GM19035 (cell line): Measurements from ENCODE around the gene MYCBPAP.

Experiments
- ATAC-seq: cut with Tn5 transposase; IDR thresholded peaks from one replicate; pipeline ENCODE4 v1.9.1; 2021; ENCODE audit not compliant: unreplicated experiment

Gene MYCBPAP

DNA sequence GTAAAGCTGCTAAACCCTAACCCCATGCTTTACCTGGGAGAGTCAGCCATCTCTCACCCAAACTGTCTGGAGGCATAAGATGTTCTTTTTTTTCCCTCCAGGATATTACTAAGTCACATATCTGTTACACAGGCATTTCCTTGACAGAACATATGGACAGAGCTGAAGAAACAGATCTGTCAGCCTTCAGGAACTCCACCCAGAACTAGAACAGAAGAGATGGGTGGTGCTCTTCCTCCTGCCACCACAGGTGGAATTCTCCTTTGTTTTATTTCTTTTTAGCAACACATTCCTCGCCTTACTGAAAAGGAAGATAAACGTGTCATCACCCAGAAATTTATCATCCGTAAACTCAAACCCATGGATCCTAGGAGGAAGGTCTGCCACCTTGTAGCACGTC is 8.8 kb downstream of the MYCBPAP start:
- no peak for ATAC-seq

DNA sequence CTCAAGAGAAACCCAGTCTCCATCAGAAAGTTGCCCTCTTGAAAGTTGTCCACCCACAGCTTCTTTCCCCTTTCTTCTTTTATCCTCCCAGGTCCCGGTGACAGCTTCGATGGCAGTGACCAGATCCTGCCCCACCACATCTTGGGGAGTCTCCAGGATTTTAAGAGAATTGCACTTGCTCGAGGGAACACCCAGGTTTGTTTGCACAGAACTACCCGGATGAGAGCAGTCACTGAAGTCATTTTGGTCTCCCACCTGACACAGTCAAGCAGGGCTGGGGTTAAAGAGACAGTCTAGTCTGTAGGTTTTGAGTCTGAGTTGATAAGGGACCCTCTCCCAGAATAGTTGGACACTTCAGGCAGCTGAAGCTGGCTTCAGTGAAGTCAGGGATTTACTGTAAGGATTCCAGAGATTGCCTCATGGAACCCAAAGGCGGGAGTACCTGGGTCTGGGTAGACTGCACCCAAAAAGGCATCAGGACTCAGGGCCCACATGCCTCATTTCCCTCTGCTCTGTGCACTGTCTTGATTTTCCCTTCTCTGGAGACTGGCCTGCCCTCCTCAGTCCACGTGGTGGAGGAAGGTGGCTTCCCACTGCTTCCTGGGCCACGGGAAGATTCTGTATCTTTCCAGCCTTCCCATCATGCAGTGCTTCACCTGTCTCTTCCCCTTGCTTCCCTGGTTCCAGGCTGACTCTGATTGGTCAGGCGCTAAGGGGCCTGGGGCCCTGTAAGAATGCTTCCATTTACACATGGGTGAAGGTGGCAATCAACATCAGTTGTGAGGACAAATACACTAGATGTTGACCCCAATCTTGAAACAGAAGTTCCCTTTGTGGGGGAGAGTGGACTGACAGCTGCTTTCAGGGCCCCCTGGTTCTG is 9.5 kb downstream of the MYCBPAP start:
- no peak for ATAC-seq

DNA sequence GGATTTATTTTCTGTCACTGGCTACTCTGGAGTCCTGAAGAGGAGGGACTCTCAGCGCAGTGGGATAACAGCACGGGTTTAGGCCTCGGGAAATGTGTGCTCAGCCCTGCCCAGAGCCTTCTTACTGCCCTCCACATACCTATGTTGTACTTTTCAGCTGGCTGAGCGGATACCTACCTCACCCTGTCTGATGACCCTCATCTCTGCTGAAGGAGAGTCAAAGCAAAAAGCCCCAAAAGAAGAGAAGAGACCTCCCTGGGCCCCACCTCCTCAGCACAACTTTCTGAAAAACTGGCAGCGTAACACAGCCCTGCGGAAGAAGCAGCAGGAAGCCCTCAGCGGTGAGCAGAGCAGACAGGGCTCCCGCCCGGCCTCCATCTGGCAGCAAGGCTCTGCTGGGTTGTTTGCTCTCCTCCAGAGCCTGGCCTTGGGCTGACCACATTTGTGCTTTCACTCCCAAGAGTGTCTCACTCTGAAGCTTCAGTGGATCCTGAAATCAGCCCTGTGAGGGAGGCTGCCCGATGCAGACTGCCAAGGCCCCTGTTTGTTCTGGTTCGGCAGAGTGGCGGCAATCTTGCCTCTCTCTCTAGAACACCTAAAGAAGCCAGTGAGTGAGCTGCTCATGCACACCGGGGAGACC is 10.3 kb downstream of the MYCBPAP start:
- ATAC-seq = no peak

DNA sequence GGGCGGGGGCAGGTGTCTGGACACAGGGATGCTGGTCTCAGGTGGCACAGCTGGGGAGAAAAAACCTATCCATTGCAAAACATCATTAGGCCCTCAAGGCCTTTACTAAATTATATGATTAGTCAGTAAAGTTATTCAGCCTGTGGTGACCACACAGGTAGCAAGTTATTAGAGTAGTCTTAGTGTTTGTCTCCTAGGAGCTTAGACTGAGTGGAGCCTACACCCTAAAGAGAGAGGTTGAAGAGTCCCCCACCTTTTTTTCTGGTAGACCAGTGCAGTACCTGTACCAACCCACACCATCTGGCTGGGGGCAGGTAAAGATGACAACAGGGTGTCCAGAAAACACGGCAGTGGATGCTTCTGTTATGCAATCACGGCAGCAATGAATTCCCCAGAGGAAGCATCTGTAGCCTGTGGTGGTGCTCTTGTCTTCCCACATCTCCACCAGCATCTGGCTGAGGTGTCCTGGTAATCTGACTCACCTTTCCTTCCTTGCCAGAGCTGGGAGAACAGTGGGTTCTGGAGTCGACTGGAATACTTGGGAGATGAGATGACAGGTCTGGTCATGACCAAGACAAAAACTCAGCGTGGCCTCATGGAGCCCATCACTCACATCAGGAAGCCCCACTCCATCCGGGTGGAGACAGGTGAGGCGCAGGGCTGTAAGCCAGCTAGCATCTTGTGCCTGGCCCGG is 11.0 kb downstream of the MYCBPAP start:
- no peak for ATAC-seq

DNA sequence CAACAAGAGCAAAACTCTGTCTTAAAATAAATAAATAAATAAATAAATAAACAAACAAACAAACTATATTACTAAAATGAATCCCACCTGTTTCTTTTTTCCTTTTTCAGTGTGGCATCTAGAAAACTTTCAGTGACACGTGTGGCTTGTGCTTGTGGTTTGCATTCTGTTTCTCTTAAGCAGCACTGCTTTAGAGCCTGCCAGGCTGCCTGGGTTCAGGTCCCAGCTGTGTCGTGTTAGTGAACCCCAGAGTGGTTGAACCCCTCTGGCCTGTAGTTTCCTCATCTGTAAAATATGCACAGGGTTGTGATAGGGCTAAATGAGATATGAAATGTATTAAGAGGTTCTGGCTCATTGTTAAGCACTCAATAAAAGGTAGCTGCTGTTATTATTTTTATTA is 12.2 kb downstream of the MYCBPAP start:
- no peak for ATAC-seq

DNA sequence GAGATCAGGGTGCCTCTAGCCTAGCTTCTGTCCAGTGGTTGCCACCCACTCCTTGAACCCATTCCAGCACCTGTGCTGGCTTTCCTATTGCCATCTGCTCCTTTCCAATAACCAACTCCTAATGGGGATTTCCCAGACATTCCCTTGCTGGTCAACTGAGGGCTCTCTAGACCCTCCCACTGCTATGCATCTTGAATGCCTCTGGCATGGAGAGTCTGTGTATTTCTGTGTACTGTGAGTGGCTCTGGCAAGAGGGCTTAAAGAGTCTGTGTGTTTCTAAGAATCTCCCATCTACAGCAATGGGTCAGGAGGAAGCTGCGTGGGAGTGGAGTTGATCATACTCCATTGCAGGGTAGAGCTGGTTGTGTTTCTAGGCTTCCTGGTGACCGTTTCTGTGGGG is 13.3 kb downstream of the MYCBPAP start:
- ATAC-seq = no peak

DNA sequence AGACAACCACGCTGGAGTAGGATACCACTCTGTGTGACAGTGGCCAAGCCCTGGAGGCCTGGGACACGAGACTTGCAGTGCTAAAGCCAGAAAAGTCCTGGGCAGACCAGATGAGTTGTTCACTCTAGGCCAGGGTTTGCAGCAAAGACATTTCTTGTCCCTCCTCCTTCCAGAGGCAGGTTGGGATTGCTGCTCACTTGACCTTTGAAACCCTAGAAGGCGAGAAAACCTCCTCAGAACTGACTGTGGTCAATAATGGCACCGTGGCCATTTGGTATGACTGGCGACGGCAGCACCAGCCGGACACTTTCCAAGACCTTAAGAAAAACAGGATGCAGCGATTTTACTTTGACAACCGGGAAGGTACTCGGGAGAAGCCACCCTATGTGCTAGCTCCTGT is 14.5 kb downstream of the MYCBPAP start:
- ATAC-seq = no peak

DNA sequence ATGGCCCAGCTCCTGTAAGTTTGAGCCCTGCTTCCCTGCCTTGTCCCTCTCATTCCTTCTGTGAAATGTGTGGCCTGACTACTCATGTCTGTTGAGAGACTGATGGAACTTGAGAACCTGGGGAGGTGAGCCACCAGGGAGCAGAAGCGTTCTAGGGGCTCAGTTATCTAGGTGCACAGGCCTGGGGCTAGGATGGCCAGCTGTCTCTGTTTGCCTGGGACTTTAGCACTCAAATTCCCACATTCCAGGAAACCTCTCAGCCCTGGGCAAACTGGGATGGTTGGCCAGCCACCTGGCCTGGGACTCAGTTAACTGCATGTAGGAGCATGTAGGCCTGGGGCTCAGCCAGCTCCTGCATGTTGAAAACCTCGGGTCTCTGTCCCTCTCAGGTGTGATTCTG is 15.0 kb downstream of the MYCBPAP start:
- ATAC-seq = no peak

DNA sequence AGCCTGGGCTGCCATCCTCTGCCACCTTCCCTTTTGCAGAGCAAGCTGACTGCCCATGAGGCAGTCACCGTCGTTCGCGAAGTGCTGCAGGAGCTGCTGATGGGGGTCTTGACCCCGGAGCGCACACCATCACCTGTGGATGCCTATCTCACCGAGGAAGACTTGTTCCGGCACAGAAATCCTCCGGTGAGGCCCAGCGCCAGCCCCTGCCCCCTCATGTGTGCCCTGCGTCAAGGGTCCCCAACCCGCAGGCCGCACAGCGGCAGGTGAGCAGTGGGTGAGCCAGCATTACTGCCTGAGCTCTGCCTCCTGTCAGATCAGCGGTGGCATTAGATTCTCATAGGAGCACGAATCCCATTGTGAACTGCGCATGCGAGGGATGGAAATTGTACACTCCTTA is 16.6 kb downstream of the MYCBPAP start:
- no peak for ATAC-seq

DNA sequence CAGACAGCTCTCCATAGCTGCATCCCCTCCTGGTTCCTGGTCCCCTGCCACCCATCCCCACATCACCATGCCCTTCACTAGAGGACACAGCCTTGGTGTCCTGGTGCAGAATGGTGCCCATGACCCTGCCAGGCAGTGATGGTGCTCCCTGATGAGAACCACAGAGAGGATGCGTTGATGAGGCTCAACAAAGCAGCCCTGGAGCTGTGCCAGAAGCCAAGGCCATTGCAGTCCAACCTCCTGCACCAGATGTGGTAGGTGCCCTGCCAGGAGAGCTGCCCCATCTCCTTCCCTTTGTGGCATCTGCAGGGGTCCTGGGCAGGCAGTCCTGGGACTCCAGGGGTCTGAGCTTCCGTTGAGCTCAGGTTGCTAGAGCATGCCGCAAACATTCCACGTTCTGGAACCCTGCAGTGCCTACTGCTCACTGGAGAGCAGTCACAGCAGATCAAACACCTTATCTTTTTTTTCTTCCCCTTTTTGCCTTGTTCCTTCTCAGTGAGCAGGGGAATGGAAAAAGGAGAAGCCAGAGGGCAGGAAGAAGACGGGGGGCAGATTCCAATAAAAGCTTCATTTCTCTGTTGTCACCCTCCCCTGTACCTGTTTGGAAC is 19.0 kb downstream of the MYCBPAP start:
- no peak for ATAC-seq

DNA sequence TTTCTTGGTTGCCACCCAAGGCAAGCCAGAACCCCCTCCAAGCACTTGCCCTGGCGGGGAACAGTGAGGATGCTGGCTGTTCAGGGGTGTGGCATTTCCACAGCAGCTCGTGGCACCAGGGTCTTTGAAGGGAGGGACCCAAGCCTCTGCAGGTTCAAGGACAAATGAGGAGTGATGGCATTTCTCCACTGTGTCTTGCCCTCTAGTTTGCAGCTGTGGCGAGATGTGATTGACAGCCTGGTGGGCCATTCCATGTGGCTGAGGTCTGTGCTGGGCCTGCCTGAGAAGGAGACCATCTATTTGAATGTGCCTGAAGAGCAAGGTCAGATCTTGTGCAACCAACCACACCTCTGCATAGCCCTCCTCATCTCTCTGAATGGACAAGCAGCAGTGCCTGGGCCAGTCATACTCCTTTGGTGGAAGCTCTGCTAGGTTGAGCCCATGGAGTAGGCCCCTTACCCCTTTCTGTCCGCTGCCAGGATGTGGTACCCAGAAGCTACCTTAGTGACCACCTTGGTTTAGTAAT is 19.8 kb downstream of the MYCBPAP start:
- ATAC-seq = no peak

DNA sequence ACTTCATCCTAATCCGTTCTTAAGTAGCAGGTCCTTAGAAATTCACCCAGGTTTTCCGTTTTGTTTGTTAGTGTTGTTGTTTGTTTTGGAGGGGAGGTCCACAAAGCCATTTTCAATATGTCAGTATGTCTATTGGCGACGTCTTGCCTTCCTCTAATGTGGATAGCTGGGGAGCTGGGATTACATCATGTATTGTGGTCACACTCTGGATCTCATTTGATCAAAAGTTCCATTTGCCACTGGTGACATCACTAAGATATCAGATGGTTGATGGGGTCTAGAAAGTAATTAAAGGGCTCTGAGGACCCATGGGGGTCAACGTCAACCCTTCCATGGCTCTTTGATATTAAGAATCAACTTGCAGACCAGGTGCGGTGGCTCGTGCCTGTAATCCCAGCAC is 21.6 kb downstream of the MYCBPAP start:
- no peak for ATAC-seq

DNA sequence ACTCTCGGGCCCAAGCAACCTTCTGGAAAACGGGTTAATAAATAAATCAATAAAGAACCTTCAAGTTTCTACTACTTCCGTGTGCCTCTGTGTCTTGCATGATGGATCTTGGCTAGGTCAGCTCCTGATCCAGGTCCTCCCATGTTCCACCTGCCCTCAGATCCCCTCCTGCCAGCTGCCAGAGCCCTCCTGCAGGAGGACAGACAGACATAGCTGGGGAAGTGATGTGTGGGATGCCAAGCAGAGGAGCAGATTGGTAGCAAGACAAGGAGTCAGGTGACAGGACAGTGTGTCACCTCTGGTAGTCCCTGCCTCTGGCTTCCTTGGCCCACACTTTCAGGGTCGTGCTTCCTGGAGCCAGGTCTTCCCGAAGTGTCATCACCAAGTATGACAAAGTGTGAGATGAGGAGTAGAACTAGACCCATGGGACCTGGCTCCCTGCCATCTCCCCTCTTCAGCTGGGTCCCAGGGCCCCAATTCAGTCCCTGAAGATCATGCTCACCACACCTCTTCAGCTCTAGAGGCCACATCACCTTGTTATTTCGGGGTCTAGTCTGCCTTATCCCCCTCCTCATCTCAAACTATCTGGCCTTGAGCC is 23.3 kb downstream of the MYCBPAP start:
- ATAC-seq = no peak

DNA sequence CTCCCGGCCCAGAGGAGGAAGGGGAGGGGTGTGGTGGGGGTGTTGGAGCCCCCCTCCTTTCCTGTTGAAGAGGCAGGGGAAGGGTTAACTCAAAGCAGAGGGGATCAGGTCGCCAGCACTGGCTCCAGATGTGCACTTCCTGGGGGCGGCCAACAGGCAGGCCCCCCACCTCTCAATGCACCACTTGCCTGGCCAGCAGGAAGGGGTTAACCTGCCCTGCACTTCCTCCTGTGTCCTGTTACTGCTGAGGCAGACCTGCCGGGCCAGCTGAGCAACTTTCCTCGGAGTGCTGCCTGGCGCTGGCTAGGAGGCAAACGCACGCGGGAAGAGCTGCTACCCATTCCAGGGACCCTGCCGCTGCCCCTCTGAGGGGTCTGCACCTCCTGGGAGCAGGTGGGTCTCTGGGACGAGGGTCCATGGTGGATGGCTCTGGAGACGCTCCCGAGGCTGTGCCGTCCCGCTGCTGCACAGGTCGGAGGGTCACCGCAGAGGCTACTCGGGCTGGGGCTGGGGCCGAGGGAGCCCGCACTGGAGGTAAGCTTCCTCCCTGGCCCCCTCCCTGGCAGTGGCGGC is 24.3 kb downstream of the MYCBPAP start, which contains the start of gene EPN3:
EPN3 (plus strand) TSS at position 284 of the 573 bp plus-strand sequence. CDS start 3,822 bp downstream, outside the sequence.
- no peak for ATAC-seq

DNA sequence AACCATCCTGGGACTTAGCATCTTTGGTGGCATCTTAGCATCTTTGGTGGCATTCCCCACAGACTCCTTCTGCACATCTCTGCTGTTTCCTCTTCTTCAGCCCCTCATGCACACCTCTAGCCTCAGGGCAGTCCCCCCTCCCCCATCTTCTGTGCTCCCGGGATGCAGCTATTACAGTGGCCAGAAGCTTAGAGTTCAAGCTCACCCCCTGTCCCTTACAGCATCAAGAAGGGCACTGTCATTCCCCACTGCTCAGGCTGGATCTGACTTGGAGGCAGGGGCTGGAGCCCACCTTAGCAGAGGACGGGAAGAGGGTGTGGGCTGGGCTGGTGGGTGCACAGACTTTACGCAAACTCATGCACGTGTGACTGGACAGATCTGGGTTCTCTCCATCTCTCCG is 24.9 kb downstream of the MYCBPAP start:
- no peak for ATAC-seq

DNA sequence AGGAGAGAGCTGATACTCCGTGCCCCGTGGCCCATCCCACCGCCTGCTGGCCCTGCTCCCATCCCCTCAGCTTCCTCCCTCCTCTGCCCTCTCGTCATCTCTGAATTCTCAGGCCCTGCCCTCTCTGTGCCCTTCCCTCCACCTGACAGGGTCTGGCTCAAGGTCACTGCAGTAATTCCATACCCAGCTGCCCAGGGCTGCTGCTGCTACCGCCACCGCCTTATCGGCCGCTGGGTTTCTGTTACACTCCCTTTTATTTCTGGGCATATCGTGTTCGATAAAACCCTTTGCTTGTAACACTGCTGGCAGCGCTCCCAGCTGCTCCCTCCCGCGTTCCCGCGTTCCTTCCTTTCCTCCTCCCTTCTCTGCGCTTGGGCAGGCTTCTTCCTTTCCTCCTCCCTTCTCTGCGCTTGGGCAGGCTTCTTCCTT is 25.5 kb downstream of the MYCBPAP start:
- ATAC-seq = no peak

DNA sequence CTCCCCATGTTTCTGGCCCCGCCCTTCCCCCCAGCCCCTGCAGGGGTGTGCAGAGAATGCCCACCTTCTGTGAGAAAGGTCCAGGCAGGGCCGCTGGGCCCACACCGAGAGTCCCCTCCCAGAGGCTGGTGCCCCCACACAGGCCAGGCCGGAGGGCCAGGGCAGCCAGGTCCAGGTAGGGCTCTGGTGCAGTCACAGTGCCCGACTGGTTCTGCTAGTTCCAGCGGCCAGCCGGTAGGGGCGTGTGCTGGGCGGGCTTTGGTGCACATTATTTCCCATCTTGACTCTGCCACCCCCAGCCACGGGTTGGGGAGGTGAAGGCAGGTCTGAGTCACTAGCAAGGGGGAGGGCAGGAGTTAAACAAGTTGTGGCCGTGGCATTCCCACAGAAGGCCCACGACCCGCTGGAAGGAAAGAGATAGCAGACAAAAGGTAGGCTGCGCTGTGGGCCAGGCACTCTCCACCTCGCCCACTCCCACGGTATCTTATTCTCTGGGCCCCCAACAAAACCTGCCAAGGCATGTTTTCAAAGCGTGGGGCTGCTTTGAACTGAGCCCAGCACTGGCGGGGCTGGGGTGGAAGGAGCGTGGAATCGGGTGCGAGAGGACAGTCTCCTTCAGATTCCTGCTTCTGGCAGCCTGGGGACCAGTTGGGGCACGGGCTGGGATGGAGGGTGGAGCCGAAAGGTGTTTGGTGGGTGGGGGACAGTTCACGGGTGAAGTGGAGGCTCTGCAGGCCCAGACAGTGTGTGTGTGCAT is 26.2 kb downstream of the MYCBPAP start:
- no peak for ATAC-seq

DNA sequence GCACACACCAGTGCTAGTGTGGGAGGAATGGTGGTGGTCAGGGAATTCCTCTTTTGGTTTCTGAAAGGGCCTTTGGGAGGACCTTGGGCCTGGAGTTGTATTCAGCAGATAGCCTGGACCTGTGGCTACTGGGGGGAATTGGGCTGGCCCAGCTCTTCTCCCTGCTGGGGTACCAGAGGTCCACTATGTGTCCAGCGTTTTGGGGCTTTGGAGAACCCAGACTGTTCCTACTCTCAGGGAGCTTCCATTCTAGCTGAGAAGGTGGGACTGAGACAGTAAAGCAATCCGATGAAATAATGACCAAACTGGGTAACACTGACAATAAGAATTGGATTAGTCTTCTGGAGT is 26.7 kb downstream of the MYCBPAP start:
- no peak for ATAC-seq

DNA sequence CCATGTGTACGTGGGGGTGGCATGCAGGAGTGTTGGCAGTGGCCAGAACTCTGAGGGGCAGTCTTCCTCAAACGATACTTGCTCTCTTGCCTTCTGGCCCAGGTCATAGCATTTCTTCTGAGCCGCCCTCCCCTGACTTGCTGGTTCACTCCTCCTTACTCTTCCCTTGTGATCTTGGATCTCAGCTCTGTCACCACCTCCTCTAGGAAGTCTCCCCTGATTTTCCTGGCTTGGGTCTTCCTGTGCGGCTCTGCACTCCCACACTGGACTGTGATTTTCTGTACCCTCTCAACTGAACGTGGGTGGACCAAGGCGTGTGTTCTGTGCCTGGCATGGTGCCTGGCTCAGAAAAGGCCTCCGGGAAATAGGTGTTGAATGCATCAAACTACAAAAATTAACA is 27.2 kb downstream of the MYCBPAP start:
- no peak for ATAC-seq
